ENCODE data around the gene KRTAP3-2. TPM values are rescaled to one million over a fixed set of nuclear protein-coding genes. Genes with fewer than 3 reads are reported as not detected.

Gene KRTAP3-2
- total and polyA plus RNA-seq, 9 donors, result 0.18 to 1.6 (median 0.49) TPM

DNA sequence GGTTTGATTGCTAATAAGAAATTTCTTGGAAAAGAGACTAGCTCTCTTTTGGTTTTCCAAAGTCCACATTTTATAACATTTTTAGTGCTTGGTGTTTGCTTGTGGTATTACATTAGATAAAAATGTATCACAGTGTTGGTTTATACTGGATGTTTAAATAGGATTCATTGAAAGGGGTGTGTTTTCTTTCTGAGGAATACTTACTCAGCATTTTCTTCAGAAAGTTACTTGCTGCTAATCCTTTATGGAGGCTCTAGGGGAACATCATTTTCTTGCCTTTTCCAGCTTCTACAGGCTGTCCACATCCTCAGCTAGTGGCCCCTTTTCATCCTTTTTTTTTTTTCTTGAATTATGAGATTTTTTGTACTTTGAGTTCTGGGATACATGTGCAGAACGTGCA, 32.1 kb downstream of the KRTAP3-2 start:
- WGBS (ENCODE audit: insufficient coverage), result no CpG with 5 or more reads among the region's 1 CpG
- no peak overlapping the region for H3K27ac ChIP-seq (ENCODE audit: low read length)
- no peaks in the 10 kb centered on the region for H3K9me3 ChIP-seq (replicated peaks; ENCODE audit: control insufficient read depth, low read depth, low read length)
- no peak overlapping the region for H3K4me3 ChIP-seq (ENCODE audit: low read length)
- no peaks in the 10 kb centered on the region for H3K4me1 ChIP-seq (ENCODE audit: control insufficient read depth, insufficient read depth, low read length)
- no peak for DNase-seq
- peaks cover 2% of the 10 kb centered on the region for H3K27me3 ChIP-seq (ENCODE audit: control insufficient read depth, insufficient read depth, low read length)
- H3K36me3 ChIP-seq (ENCODE audit: control insufficient read depth, insufficient read depth, low read length), result no peaks in the 10 kb centered on the region

GRCh38 chr17:40966848-40967247, 32.9 kb downstream of the KRTAP3-2 start, which contains the start of gene KRT39:
TSS of gene KRT39 (minus strand) at chr17:40966948. CDS start at chr17:40966856, 92 bp downstream.
- H3K27ac ChIP-seq (ENCODE audit: low read length), result no peak within 1 kb of the TSS
- WGBS (ENCODE audit: insufficient coverage), result no CpG with 5 or more reads among the region's 1 CpG
- H3K9me3 ChIP-seq (replicated peaks; ENCODE audit: control insufficient read depth, low read depth, low read length), result no peaks in the 10 kb centered on the region
- peaks cover 4% of the 10 kb centered on the region for H3K27me3 ChIP-seq (ENCODE audit: control insufficient read depth, insufficient read depth, low read length)
- no peak within 1 kb of the TSS for H3K4me3 ChIP-seq (ENCODE audit: low read length)
- no peaks in the 10 kb centered on the region for H3K4me1 ChIP-seq (ENCODE audit: control insufficient read depth, insufficient read depth, low read length)
- DNase-seq, result no peak
- H3K36me3 ChIP-seq (ENCODE audit: control insufficient read depth, insufficient read depth, low read length), result no peaks in the 10 kb centered on the region

DNA sequence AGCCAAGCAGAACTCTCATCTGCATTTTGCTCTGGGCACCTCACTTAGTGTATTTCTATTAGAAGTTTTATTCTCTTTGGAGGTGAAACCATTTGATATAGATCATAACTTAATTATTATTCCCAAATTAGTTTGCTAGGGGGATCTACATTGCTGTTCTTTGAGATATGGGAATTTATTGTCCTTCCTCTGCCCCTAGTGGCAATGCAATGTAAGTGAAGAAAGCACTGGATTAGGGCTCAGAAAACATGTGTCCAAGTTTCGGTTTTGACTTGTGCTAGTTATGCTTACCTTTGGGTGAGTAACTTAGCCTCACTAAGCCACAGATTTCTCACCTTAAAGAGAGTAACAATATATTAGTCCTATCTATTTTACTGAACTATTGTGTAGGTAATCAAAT, 35.9 kb downstream of the KRTAP3-2 start:
- H3K4me1 ChIP-seq (ENCODE audit: control insufficient read depth, insufficient read depth, low read length), result no peaks in the 10 kb centered on the region
- no peak overlapping the region for H3K27ac ChIP-seq (ENCODE audit: low read length)
- WGBS (ENCODE audit: insufficient coverage), result no CpG with 5 or more reads among the region's 1 CpG
- DNase-seq, result no peak
- H3K27me3 ChIP-seq (ENCODE audit: control insufficient read depth, insufficient read depth, low read length), result peaks cover 4% of the 10 kb centered on the region
- H3K36me3 ChIP-seq (ENCODE audit: control insufficient read depth, insufficient read depth, low read length), result no peaks in the 10 kb centered on the region
- H3K4me3 ChIP-seq (ENCODE audit: low read length), result no peak overlapping the region
- H3K9me3 ChIP-seq (replicated peaks; ENCODE audit: control insufficient read depth, low read depth, low read length), result no peaks in the 10 kb centered on the region

DNA sequence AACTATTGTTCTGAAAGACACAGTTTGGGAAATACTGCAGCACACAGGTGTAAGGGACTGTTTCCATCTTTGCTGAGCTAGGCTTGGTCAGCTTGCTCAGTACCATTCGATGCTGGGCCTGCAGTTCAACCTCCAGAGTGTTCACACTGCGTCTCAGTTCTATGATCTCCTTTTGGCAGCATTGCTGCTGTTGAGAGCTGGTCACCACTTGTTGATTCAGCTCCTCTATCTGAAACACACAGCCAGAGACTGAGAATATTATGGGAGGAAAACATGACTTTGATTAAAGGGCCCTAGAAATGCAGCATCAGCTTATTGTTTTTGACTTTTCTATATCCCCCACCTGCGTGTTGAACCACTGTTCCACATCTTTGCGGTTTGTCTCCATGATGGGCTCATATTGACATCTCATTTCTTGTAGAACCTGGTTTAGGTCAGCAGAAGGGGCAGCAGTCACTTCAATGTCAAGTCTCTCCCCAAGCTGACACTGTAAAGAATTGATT, 37.6 kb downstream of the KRTAP3-2 start:
- H3K27me3 ChIP-seq (ENCODE audit: control insufficient read depth, insufficient read depth, low read length), result peaks cover 7% of the 10 kb centered on the region
- no peaks in the 10 kb centered on the region for H3K36me3 ChIP-seq (ENCODE audit: control insufficient read depth, insufficient read depth, low read length)
- no peak overlapping the region for H3K4me3 ChIP-seq (ENCODE audit: low read length)
- no peak overlapping the region for H3K27ac ChIP-seq (ENCODE audit: low read length)
- no peak for DNase-seq
- no peaks in the 10 kb centered on the region for H3K4me1 ChIP-seq (ENCODE audit: control insufficient read depth, insufficient read depth, low read length)
- WGBS (ENCODE audit: insufficient coverage), result 100% methylated on average over 1 of the region's 4 CpGs
- no peaks in the 10 kb centered on the region for H3K9me3 ChIP-seq (replicated peaks; ENCODE audit: control insufficient read depth, low read depth, low read length)

GRCh38 chr17:40961591-40961990, 38.1 kb downstream of the KRTAP3-2 start:
- WGBS (ENCODE audit: insufficient coverage), result no CpG with 5 or more reads among the region's 1 CpG
- no peaks in the 10 kb centered on the region for H3K36me3 ChIP-seq (ENCODE audit: control insufficient read depth, insufficient read depth, low read length)
- no peaks in the 10 kb centered on the region for H3K4me1 ChIP-seq (ENCODE audit: control insufficient read depth, insufficient read depth, low read length)
- H3K9me3 ChIP-seq (replicated peaks; ENCODE audit: control insufficient read depth, low read depth, low read length), result no peaks in the 10 kb centered on the region
- no peak for DNase-seq
- H3K4me3 ChIP-seq (ENCODE audit: low read length), result no peak overlapping the region
- H3K27ac ChIP-seq (ENCODE audit: low read length), result no peak overlapping the region
- H3K27me3 ChIP-seq (ENCODE audit: control insufficient read depth, insufficient read depth, low read length), result peaks cover 7% of the 10 kb centered on the region

DNA sequence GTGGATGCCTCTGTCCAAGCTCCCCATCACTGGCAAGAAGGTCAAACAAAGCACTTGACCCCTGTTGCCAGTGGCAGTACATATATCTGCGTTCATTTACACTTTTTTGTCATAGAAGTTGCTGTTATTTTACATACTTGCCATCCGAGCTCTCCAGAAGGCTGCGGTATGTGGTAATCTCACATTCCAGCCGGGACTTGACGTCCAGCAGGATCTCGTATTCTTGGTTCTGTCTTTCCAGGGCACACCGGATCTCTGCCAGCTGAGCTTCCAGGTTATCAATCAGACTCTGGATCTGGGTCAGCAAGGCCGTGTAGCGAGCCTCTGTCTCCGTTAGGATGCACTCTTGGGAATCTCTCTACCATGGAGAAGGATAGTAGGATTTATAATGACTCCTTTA, 39.6 kb downstream of the KRTAP3-2 start:
- Histone ChIP-seq H3K4me3 (ENCODE audit: low read length) (no peak overlapping the region), H3K9me3 (replicated peaks; ENCODE audit: control insufficient read depth, low read depth, low read length) (no peaks in the 10 kb centered on the region), H3K36me3 (ENCODE audit: control insufficient read depth, insufficient read depth, low read length) (no peaks in the 10 kb centered on the region), H3K27me3 (ENCODE audit: control insufficient read depth, insufficient read depth, low read length) (peaks cover 5% of the 10 kb centered on the region), H3K4me1 (ENCODE audit: control insufficient read depth, insufficient read depth, low read length) (no peaks in the 10 kb centered on the region), H3K27ac (ENCODE audit: low read length) (no peak overlapping the region)
- 86% methylated on average over 7 of the region's 10 CpGs for WGBS (ENCODE audit: insufficient coverage)
- DNase-seq, result no peak

DNA sequence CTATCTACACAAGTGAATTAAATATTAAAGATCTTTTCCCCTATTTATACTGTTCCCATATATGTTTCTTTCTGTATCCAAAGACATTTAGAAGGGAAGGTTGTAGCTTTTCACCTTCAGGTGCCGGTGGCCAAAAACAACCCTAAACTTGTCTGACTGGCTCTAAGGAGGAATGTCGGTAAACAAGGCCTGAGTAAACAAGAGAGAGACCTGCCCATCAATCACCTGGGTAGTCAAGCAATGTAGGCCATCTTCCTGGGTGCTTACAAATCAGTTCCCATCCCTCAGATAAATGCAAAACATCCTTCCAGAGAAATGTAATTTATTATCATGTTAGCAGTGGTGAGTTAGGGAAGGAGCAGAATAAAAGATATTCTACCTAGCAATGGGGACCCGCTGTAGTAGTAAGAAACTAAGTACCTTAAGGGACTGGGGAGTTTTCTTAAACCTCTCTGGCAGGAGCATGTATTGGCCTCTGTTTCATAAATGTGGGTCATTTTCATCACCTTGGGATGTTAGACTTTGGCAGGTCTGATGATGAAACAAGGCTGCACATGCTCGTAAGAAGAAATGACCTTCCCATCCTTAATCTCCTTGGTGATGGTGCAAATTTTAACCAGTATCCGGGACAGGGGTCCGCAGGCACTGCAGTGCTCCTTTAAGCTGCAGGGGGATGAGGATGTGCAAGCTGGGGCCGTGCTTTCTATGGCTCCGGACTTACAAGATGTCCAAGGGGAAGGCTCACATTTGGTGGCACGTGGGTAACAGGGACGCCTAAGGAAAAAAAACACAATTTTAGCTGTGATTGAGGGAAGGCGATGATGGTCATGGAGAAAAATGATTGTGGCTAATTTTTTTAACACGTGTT, 41.4 kb downstream of the KRTAP3-2 start:
- 63% methylated on average over 4 of the region's 12 CpGs for WGBS (ENCODE audit: insufficient coverage)

DNA sequence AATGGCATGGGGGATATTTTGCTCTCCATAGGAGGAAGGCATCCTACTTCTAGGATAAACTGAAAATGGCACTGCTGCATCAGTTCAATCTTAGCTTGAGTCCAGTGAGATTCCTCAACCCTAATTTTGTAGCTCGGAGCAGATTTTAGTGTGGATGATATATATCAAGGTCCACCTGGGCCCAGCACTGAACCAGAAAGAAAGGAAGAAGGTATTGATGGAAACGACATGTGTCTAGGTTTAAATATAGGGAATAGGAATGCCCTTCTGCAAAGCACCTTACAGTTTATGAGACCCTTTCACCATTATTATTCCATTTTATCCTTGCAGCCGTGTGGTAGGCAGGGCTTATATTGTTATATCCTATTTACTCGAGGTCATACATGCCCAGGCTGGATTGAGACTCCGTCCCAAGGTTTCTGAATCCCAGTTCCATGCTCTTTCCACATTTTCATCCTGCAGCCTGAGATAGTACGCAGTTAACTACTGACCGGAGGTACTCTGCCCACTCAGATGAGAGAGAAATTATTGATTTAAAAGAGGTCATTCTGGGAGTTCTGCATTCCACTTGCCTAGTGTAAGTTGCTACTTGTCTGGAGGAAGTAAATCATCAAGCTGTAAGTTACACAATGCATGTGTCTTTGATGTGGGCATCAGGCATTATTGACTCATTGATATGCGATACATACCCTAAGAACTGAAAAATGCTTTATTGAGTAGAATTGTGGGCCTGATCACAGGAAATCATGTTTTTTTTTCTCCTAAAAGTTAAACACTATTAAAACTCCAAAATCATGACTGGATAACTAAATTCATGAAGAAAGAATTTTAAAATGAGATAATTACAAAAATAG, 43.1 kb downstream of the KRTAP3-2 start:
- no peak for DNase-seq
- Histone ChIP-seq H3K27me3 (ENCODE audit: control insufficient read depth, insufficient read depth, low read length) (peaks cover 3% of the 10 kb centered on the region), H3K36me3 (ENCODE audit: control insufficient read depth, insufficient read depth, low read length) (no peaks in the 10 kb centered on the region), H3K4me3 (ENCODE audit: low read length) (no peak overlapping the region), H3K4me1 (ENCODE audit: control insufficient read depth, insufficient read depth, low read length) (peaks cover 3% of the 10 kb centered on the region), H3K27ac (ENCODE audit: low read length) (no peak overlapping the region), H3K9me3 (replicated peaks; ENCODE audit: control insufficient read depth, low read depth, low read length) (no peaks in the 10 kb centered on the region)
- WGBS (ENCODE audit: insufficient coverage), result 60% methylated on average over 1 of the region's 8 CpGs

More for the DNA sequence above, 41.4 kb downstream of the KRTAP3-2 start:
- no peaks in the 10 kb centered on the region for H3K4me1 ChIP-seq (ENCODE audit: control insufficient read depth, insufficient read depth, low read length)
- H3K4me3 ChIP-seq (ENCODE audit: low read length), result no peak overlapping the region
- no peaks in the 10 kb centered on the region for H3K36me3 ChIP-seq (ENCODE audit: control insufficient read depth, insufficient read depth, low read length)
- no peak for DNase-seq
- H3K9me3 ChIP-seq (replicated peaks; ENCODE audit: control insufficient read depth, low read depth, low read length), result no peaks in the 10 kb centered on the region
- peaks cover 5% of the 10 kb centered on the region for H3K27me3 ChIP-seq (ENCODE audit: control insufficient read depth, insufficient read depth, low read length)
- H3K27ac ChIP-seq (ENCODE audit: low read length), result no peak overlapping the region

DNA sequence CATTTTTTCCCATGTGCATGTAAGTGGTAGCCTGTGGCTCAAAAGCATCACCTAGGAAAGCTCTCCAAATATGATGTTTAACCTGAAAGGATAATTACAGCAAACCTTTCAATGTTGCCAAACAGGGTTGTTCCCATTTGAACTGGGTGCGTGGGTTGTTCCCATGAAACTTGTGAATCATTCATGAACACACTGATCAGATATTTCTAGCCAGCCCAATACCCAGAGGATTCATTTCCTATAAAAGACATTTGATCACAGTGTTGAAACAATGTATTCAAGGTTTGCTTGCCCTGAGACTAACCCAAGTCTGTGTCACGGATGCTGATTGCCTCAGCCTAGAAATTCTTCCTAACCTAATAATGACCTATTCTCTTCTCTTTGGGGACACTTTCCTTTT, 45.8 kb downstream of the KRTAP3-2 start:
- H3K27me3 ChIP-seq (ENCODE audit: control insufficient read depth, insufficient read depth, low read length), result peaks cover 3% of the 10 kb centered on the region
- H3K36me3 ChIP-seq (ENCODE audit: control insufficient read depth, insufficient read depth, low read length), result no peaks in the 10 kb centered on the region
- no peak for DNase-seq
- no CpG with 5 or more reads among the region's 2 CpGs for WGBS (ENCODE audit: insufficient coverage)
- H3K9me3 ChIP-seq (replicated peaks; ENCODE audit: control insufficient read depth, low read depth, low read length), result no peaks in the 10 kb centered on the region
- H3K27ac ChIP-seq (ENCODE audit: low read length), result no peak overlapping the region
- H3K4me3 ChIP-seq (ENCODE audit: low read length), result no peak overlapping the region
- H3K4me1 ChIP-seq (ENCODE audit: control insufficient read depth, insufficient read depth, low read length), result peaks cover 3% of the 10 kb centered on the region

DNA sequence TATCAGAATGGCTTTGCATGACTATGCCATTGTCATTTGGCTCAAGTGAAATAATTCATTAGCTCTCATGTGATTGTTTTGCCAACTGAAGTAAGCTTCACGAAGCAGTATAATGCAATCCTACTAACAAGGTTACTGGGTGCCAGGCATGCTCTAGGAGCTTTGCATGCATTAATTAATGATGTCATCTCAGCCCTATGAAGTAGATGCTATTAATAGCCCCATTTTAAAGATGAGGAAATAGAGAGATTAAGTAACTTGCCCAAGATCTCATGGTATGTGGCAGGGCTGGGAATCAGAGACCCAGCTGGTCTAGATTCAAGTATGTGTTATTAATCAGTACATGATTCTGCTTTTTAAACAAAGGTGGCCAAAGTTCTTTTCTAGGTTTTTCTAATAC, 47.0 kb downstream of the KRTAP3-2 start:
- whole genome bisulfite sequencing (ENCODE audit: insufficient coverage), result no CpG with 5 or more reads among the region's 1 CpG
- H3K4me1 ChIP-seq (ENCODE audit: control insufficient read depth, insufficient read depth, low read length), result peaks cover 3% of the 10 kb centered on the region
- H3K27ac ChIP-seq (ENCODE audit: low read length), result no peak overlapping the region
- no peaks in the 10 kb centered on the region for H3K36me3 ChIP-seq (ENCODE audit: control insufficient read depth, insufficient read depth, low read length)
- H3K4me3 ChIP-seq (ENCODE audit: low read length), result no peak overlapping the region
- peak; percentile 30 for DNase-seq
- no peaks in the 10 kb centered on the region for H3K9me3 ChIP-seq (replicated peaks; ENCODE audit: control insufficient read depth, low read depth, low read length)
- H3K27me3 ChIP-seq (ENCODE audit: control insufficient read depth, insufficient read depth, low read length), result peaks cover 3% of the 10 kb centered on the region

All from muscle of leg (tissue), 11 donors.